Measurements from ENCODE around the gene GPR137B. TPM values are rescaled to one million over a fixed set of nuclear protein-coding genes. Genes with fewer than 3 reads are reported as not detected.

GPR137B gene
- total RNA-seq, 2 donors from 2014 or later, result 4.5 to 7.7 TPM

DNA sequence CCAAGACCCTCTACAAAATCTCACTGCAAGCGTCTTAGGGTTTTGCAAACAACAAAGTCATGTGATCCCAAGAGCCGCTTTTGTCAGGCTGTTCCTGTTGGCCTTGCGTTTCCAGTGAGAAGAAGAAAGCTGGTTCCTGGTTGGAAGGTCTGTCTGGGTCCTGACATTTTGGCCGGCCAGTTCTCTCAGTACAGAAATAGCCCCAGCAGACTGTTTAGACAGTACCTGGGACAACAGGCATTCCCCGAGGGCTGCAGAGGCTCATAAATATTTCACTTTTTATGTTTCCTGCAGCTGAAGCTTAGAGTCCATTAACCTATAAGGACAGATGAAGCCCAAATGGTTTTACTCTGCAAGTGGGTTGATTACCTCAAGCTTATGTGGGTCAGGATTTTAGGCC, 8.6 kb downstream of the GPR137B start:
- Histone ChIP-seq H3K27ac (no peak overlapping the region), H3K9me3 (no peaks in the 10 kb centered on the region), H3K36me3 (no peaks in the 10 kb centered on the region), H3K4me1 (no peaks in the 10 kb centered on the region), H3K9ac (ENCODE audit: low read depth in 2 of 2, low read length in 2 of 2) (no peak overlapping the region), H3K27me3 (no peaks in the 10 kb centered on the region), H3K4me3 (no peak overlapping the region)
- TF ChIP-seq, protein P1, sequence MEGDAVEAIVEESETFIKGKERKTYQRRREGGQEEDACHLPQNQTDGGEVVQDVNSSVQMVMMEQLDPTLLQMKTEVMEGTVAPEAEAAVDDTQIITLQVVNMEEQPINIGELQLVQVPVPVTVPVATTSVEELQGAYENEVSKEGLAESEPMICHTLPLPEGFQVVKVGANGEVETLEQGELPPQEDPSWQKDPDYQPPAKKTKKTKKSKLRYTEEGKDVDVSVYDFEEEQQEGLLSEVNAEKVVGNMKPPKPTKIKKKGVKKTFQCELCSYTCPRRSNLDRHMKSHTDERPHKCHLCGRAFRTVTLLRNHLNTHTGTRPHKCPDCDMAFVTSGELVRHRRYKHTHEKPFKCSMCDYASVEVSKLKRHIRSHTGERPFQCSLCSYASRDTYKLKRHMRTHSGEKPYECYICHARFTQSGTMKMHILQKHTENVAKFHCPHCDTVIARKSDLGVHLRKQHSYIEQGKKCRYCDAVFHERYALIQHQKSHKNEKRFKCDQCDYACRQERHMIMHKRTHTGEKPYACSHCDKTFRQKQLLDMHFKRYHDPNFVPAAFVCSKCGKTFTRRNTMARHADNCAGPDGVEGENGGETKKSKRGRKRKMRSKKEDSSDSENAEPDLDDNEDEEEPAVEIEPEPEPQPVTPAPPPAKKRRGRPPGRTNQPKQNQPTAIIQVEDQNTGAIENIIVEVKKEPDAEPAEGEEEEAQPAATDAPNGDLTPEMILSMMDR (IDR thresholded peaks at IDR 0.05), result no peak
- DNase-seq, result peak; percentile 16
- intact Hi-C loops (cut with DNase I), result no loop called here

DNA sequence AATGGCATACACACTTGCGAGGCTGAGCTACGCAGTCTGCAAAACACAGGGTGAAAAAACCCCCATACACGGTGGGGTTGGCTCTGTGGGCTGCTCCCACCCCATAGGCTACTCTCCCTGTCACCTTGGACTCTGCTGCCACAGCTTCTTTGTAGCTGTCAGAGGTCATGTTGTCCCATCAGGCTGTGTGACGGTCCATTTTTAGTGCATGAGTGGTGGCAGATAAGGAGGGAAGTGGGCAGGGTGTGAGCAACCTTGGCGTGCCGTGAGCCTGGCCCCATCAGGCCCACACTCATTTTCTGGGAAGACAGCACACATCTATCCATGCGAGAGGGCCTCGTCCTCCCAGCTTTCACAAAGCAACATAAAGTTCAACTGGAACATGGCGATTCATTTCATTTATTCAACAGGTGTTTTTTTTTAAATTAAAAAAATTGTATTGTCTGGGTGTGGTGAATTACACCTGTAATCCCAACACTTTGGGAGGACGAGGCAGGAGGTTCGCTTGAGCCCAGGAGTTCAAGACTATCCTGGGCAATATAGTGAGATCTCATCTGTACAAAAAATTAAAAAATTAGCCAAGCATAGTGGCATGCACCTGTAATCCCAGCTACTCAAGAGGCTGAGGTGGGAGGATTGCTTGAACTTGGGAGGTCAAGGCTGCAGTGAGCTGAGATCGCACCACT, 9.5 kb downstream of the GPR137B start:
- Histone ChIP-seq H3K4me3 (no peak overlapping the region), H3K4me1 (no peaks in the 10 kb centered on the region), H3K9ac (ENCODE audit: low read depth in 2 of 2, low read length in 2 of 2) (no peak overlapping the region), H3K27me3 (no peaks in the 10 kb centered on the region), H3K27ac (no peak overlapping the region), H3K9me3 (no peaks in the 10 kb centered on the region), H3K36me3 (no peaks in the 10 kb centered on the region)
- DNase-seq, result no peak
- TF ChIP-seq, protein P1 (IDR thresholded peaks at IDR 0.05), result no peak
- intact Hi-C loops (cut with DNase I), result no loop called here

DNA sequence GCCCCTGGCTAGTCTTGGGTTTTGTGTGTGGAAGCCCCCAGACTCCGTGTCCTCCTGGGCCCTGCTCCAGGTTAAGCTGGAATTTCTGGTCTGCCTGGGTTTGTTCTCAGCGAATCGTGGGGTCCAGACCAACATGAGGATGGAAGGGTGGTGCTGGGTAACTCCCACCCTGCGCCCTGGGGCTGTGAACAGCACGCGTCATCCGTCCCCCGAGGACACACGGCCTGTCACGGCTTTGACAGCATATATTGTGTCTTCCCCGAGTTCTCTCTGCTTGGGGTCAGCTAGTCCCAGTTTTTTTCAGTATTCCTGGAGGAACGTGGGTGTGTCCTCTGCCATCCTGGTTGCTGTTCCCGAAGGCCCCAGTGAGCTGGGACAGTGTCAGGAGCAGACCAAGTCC, 11.8 kb downstream of the GPR137B start:
- Histone ChIP-seq H3K36me3 (no peaks in the 10 kb centered on the region), H3K27ac (no peak overlapping the region), H3K27me3 (no peaks in the 10 kb centered on the region), H3K4me3 (no peak overlapping the region), H3K9me3 (no peaks in the 10 kb centered on the region), H3K4me1 (no peaks in the 10 kb centered on the region), H3K9ac (ENCODE audit: low read depth in 2 of 2, low read length in 2 of 2) (no peak overlapping the region)
- TF ChIP-seq, protein P1 (IDR thresholded peaks at IDR 0.05), result no peak
- intact Hi-C loops (cut with DNase I), result no loop called here
- DNase-seq, result no peak

DNA sequence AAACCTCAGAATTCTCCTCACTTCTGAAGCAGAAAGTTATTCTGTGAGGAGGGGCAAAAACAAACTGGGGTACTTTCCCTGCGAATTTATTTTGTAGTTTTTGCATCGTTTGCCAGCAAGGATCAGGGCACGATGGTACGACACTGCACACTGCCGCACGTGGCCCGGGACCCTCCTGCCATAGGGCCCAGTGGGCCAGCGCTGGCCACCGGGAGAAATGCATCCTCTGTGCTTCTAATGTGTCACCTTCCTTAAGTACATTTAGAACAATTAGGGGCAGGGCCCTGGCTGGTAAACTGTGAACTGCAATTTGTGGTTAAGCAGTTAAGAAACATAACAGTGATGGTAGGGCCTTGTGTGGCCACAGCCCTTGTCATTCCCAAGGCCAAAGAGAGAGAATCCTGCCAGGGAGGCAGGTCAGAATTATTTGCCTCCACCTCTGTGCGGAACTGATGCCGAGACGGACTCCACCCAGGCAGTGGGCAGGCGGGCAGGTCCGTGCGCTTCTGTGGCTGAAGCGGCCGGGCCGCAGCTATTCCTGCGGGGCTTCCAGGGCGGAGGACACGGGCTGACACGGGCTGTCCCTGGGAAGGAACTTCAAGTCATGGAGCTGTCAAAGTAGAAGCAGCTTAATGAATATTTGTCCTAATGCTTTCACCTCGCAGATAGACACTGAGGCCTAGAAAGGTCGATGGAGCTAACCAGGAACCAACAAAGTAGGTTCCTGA, 12.5 kb downstream of the GPR137B start:
- Histone ChIP-seq H3K9me3 (no peaks in the 10 kb centered on the region), H3K27ac (no peak overlapping the region), H3K4me3 (no peak overlapping the region), H3K4me1 (no peaks in the 10 kb centered on the region), H3K36me3 (no peaks in the 10 kb centered on the region), H3K27me3 (no peaks in the 10 kb centered on the region), H3K9ac (ENCODE audit: low read depth in 2 of 2, low read length in 2 of 2) (no peak overlapping the region)
- TF ChIP-seq, protein P1 (IDR thresholded peaks at IDR 0.05), result no peak
- no peak for DNase-seq
- intact Hi-C loops (cut with DNase I), result no loop called here

DNA sequence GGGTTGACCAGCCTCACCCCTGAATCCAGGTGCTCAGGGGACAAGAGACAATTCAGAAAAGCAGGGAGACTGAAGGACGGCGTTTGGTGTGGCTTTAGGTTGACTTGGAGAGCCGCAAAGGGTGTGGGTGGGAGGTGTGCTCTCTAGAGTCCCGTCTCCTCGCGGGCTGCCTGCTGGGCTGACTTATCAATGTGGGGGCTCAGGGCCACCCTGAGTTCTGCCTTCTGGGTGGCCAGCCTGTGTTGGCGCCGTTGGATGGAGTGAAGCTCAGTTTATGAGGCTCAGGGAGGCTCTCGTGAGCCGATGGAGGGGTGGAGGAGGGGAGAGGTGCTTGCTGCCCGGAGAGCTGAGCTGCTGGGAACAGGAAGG, 13.0 kb downstream of the GPR137B start:
- no peak for DNase-seq
- H3K4me1 ChIP-seq, result no peaks in the 10 kb centered on the region
- intact Hi-C loops (cut with DNase I), result no loop called here
- H3K9me3 ChIP-seq, result no peaks in the 10 kb centered on the region
- H3K36me3 ChIP-seq, result no peaks in the 10 kb centered on the region
- H3K27me3 ChIP-seq, result no peaks in the 10 kb centered on the region
- TF ChIP-seq, protein P1 (IDR thresholded peaks at IDR 0.05), result no peak
- no peak overlapping the region for H3K27ac ChIP-seq
- H3K4me3 ChIP-seq, result no peak overlapping the region
- H3K9ac ChIP-seq (ENCODE audit: low read depth in 2 of 2, low read length in 2 of 2), result no peak overlapping the region

All from colonic mucosa (tissue), 4 donors.